Measurements from ENCODE around the gene GOPC. TPM values are rescaled to one million over a fixed set of nuclear protein-coding genes. Genes with fewer than 3 reads are reported as not detected.
A peak's percentile ranks its signal among the peaks of the same experiment; 100 is the strongest.

GOPC gene
- total RNA-seq, 1 experiment from 2014 or later = 20.8 TPM

GRCh38 chr6:117607511-117607910, 5.2 kb upstream of the GOPC start:
- BruUV-seq (replicated peaks) = no TSS peak
- H3K4me3 ChIP-seq (ENCODE audit: low read depth, low read length, poor library complexity, severe bottlenecking) = no peak overlapping the region
- POLR2A ChIA-PET (ENCODE audit: low non-redundant PET) = no interaction called here
- H3K9me3 ChIP-seq (ENCODE audit: low read depth, low read length, poor library complexity, severe bottlenecking) = no peaks in the 10 kb centered on the region
- no peaks in the 10 kb centered on the region for H3K27me3 ChIP-seq (replicated peaks; ENCODE audit: insufficient read depth, low read depth, low read length, poor library complexity)
- CTCF ChIA-PET = no interaction called here
- H3K36me3 ChIP-seq (ENCODE audit: insufficient read depth, low read length, poor library complexity, severe bottlenecking) = no peaks in the 10 kb centered on the region
- H3K4me1 ChIP-seq (ENCODE audit: insufficient read depth, low read length, poor library complexity, severe bottlenecking) = no peaks in the 10 kb centered on the region
- DNase-seq (ENCODE audit: low spot score) = no peak
- no peak overlapping the region for H3K27ac ChIP-seq (ENCODE audit: low read depth, low read length, poor library complexity, severe bottlenecking)
- intact Hi-C loops (cut with micrococcal nuclease; ENCODE audit: unreplicated experiment) = loop anchor here (5.0 kb wide), 2 partner anchors 210 to 225 kb away; no protein-coding TSS in a partner anchor
- TF ChIP-seq CTCF (conservative IDR thresholded peaks at IDR 0.05; ENCODE audit: low read depth, low read length) (no peak), EZH2 (IDR thresholded peaks at IDR 0.05; ENCODE audit: borderline replicate concordance, low read depth, low read length, poor library complexity, severe bottlenecking) (no peak)

- H3K27me3 ChIP-seq (replicated peaks; ENCODE audit: insufficient read depth, low read depth, low read length, poor library complexity) = no peaks in the 10 kb centered on the region
- intact Hi-C loops (cut with micrococcal nuclease; ENCODE audit: unreplicated experiment) = loop anchor here (1.0 to 5.0 kb wide), 4 partner anchors 155 to 259 kb away; no protein-coding TSS in a partner anchor
- no TSS peak for BruUV-seq (replicated peaks)
- peaks cover under 1% of the 10 kb centered on the region for H3K4me1 ChIP-seq (ENCODE audit: insufficient read depth, low read length, poor library complexity, severe bottlenecking)
- ChIA-PET POLR2A (ENCODE audit: low non-redundant PET) (no interaction called here), CTCF (no interaction called here)
- no peak overlapping the region for H3K4me3 ChIP-seq (ENCODE audit: low read depth, low read length, poor library complexity, severe bottlenecking)
- no peaks in the 10 kb centered on the region for H3K9me3 ChIP-seq (ENCODE audit: low read depth, low read length, poor library complexity, severe bottlenecking)
- peak; percentile 72 for DNase-seq (ENCODE audit: low spot score)
- peak; percentile 78 for TF ChIP-seq CTCF (conservative IDR thresholded peaks at IDR 0.05; ENCODE audit: low read depth, low read length)
- TF ChIP-seq EZH2 (IDR thresholded peaks at IDR 0.05; ENCODE audit: borderline replicate concordance, low read depth, low read length, poor library complexity, severe bottlenecking) = no peak
- no peaks in the 10 kb centered on the region for H3K36me3 ChIP-seq (ENCODE audit: insufficient read depth, low read length, poor library complexity, severe bottlenecking)
- no peak overlapping the region for H3K27ac ChIP-seq (ENCODE audit: low read depth, low read length, poor library complexity, severe bottlenecking)
These were observed 3.0 kb upstream of the GOPC start for GRCh38 chr6:117605169-117605826.

GRCh38 chr6:117603821-117604220, 1.5 kb upstream of the GOPC start:
- no peak overlapping the region for H3K27ac ChIP-seq (ENCODE audit: low read depth, low read length, poor library complexity, severe bottlenecking)
- peaks cover 11% of the 10 kb centered on the region for H3K4me1 ChIP-seq (ENCODE audit: insufficient read depth, low read length, poor library complexity, severe bottlenecking)
- ChIA-PET CTCF (interaction anchor here (1.3 kb wide), 1 partner anchor 154 kb away, joined by 11 read pairs; no protein-coding TSS in a partner anchor), POLR2A (ENCODE audit: low non-redundant PET) (no interaction called here)
- no peaks in the 10 kb centered on the region for H3K27me3 ChIP-seq (replicated peaks; ENCODE audit: insufficient read depth, low read depth, low read length, poor library complexity)
- no peak for TF ChIP-seq EZH2 (IDR thresholded peaks at IDR 0.05; ENCODE audit: borderline replicate concordance, low read depth, low read length, poor library complexity, severe bottlenecking)
- no peak overlapping the region for H3K4me3 ChIP-seq (ENCODE audit: low read depth, low read length, poor library complexity, severe bottlenecking)
- H3K36me3 ChIP-seq (ENCODE audit: insufficient read depth, low read length, poor library complexity, severe bottlenecking) = no peaks in the 10 kb centered on the region
- H3K9me3 ChIP-seq (ENCODE audit: low read depth, low read length, poor library complexity, severe bottlenecking) = no peaks in the 10 kb centered on the region
- no TSS peak for BruUV-seq (replicated peaks)
- intact Hi-C loops (cut with micrococcal nuclease; ENCODE audit: unreplicated experiment) = no loop called here
- DNase-seq (ENCODE audit: low spot score) = no peak

Data from A673 (cell line).